Panc1 (cell line): ENCODE results near the gene SLC25A13. TPM values are rescaled to one million over a fixed set of nuclear protein-coding genes. Genes with fewer than 3 reads are reported as not detected.

Experiments
- ATAC-seq: fragments of 200-7000 bp; cut with Tn5 transposase; 2 replicates; pipeline ENCODE4 v1.9.1; 2020; ENCODE audit warnings: mild to moderate bottlenecking, moderate library complexity
- BruUV-seq: library from RNA; stranded (reverse); fragments of 400-500 nt; replicated peaks from 2 replicates; lab custom pipeline; 2021; lab: Mats Ljungman, UMichigan
- CTCF ChIA-PET: fragments of 300-600 bp; sonication (Branson Sonifier 250); formaldehyde crosslinking; loops from one replicate; lab custom pipeline; 2022; ENCODE audit warnings: antibody characterized with exemption; lab: Charles Lee
- POLR2A ChIA-PET: fragments of 300-600 bp; sonication (Branson Sonifier 250); formaldehyde crosslinking; loops from one replicate; lab custom pipeline; 2022; ENCODE audit warnings: antibody characterized with exemption; lab: Charles Lee
- DNase-seq: peaks from one replicate; pipeline ENCODE4 v3.0.0-alpha.2; 2010; ENCODE audit warnings: low read depth, low spot score
- H3K27ac ChIP-seq: 2 replicates; pipeline ENCODE4 v1.5.1; 2011; ENCODE audit warnings: mild to moderate bottlenecking, low read length, inconsistent platforms
- H3K27me3 ChIP-seq: fragments of 200-500 bp; sonication (Bioruptor generic); 2 replicates; pipeline ENCODE4 v1.6.0; 2014; ENCODE audit warnings: low read length, inconsistent platforms; ENCODE audit not compliant: control insufficient read depth, insufficient read depth
- H3K36me3 ChIP-seq: fragments of 200-500 bp; sonication (Bioruptor generic); 2 replicates; pipeline ENCODE4 v1.5.1; 2014; ENCODE audit warnings: inconsistent platforms, mild to moderate bottlenecking, low read length, moderate library complexity; ENCODE audit not compliant: control insufficient read depth, insufficient read depth
- H3K4me1 ChIP-seq: 2 replicates; pipeline ENCODE4 v1.5.1; 2011; ENCODE audit warnings: inconsistent platforms, mild to moderate bottlenecking, low read length, moderate library complexity; ENCODE audit not compliant: control insufficient read depth, insufficient read depth
- H3K4me3 ChIP-seq, 2 experiments: 2 replicates each; pipeline ENCODE4 v1.5.1; 2011 to 2012; ENCODE audit warnings: low read depth in 2 of 2, low read length in 2 of 2, mild to moderate bottlenecking in 2 of 2, inconsistent platforms in 1 of 2, moderate library complexity in 1 of 2
- H3K9me3 ChIP-seq: fragments of 200-500 bp; sonication (Bioruptor generic); 2 replicates; pipeline ENCODE4 v1.5.1; 2014; ENCODE audit warnings: low read depth, mild to moderate bottlenecking, inconsistent platforms, low read length, moderate library complexity; ENCODE audit not compliant: control insufficient read depth, insufficient read depth
- POLR2AphosphoS5 ChIP-seq: IDR thresholded peaks from 2 replicates; pipeline ENCODE4 v1.6.1; 2012; ENCODE audit warnings: mild to moderate bottlenecking, low read depth, low read length, moderate library complexity
- REST ChIP-seq, 2 experiments: IDR thresholded peaks; 2 replicates each; pipeline ENCODE4 v1.6.1; 2011 to 2012; ENCODE audit warnings: low read depth in 2 of 2, control low read depth in 1 of 2, low read length in 1 of 2, mild to moderate bottlenecking in 1 of 2, moderate library complexity in 1 of 2; ENCODE audit not compliant: insufficient read depth in 1 of 2
- SIN3A ChIP-seq: IDR thresholded peaks from 2 replicates; pipeline ENCODE4 v1.6.1; 2012; ENCODE audit warnings: low read depth, mild to moderate bottlenecking, low read length, moderate library complexity, borderline replicate concordance; ENCODE audit not compliant: insufficient read depth
- TCF7L2 ChIP-seq: IDR thresholded peaks from 2 replicates; pipeline ENCODE4 v1.6.1; 2011; ENCODE audit warnings: mild to moderate bottlenecking, low read depth, low read length, inconsistent platforms
- in situ Hi-C: cut with HindIII; loops from 2 replicates; pipeline ENCODE4 v1.10.0; 2016; ENCODE audit warnings: low sequenced_read_pairs, low pct_unique_long_range_greater_than_20kb
- intact Hi-C: fragments of 100-400 bp; cut with micrococcal nuclease; formaldehyde crosslinking; loops from one replicate; pipeline ENCODE4 v1.10.0; 2022; ENCODE audit not compliant: unreplicated experiment
- total RNA-seq: library from RNA; stranded (reverse); gene quantifications from one replicate; pipeline ENCODE4 v1.2.1, GENCODE V29; 2021; ENCODE audit not compliant: unreplicated experiment
- TF ChIP-seq, protein P1 (sequence below): fragments of 450-650 bp; IDR thresholded peaks from 2 replicates; pipeline ENCODE4 v1.5.1; 2017; ENCODE audit warnings: mild to moderate bottlenecking

SLC25A13 gene
- total RNA-seq, 1 experiment from 2014 or later = 69.4 TPM

DNA sequence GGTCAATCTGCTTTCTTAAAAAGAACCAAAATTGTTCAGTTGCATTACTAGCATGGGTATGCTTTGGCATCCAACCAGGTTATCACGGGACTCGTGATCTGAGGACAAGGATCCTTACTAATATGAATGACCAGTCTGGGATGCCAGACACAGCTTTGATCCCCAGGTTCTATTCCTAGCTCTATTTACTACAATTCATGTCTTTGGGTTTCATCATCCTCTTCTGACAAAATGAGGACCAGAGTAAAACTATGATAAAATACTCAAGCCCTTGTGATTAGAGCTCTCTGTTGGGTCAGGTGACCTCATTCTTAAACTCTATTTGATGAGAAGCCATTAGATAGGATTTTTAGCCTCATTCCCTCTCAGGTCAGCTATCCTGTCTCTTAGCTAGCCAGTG, 119.8 kb downstream of the SLC25A13 start:
- no peaks in the 10 kb centered on the region; the same call in 1 of the 2 replicates for H3K4me1 ChIP-seq
- H3K27me3 ChIP-seq = no peaks in the 10 kb centered on the region
- no peak for TF ChIP-seq TCF7L2
- TF ChIP-seq REST (IDR thresholded peaks at IDR 0.05; ENCODE audit: insufficient read depth in 1 of 2, low read depth in 2 of 2, low read length in 1 of 2) = no peak
- TF ChIP-seq SIN3A = no peak
- TF ChIP-seq, protein P1, sequence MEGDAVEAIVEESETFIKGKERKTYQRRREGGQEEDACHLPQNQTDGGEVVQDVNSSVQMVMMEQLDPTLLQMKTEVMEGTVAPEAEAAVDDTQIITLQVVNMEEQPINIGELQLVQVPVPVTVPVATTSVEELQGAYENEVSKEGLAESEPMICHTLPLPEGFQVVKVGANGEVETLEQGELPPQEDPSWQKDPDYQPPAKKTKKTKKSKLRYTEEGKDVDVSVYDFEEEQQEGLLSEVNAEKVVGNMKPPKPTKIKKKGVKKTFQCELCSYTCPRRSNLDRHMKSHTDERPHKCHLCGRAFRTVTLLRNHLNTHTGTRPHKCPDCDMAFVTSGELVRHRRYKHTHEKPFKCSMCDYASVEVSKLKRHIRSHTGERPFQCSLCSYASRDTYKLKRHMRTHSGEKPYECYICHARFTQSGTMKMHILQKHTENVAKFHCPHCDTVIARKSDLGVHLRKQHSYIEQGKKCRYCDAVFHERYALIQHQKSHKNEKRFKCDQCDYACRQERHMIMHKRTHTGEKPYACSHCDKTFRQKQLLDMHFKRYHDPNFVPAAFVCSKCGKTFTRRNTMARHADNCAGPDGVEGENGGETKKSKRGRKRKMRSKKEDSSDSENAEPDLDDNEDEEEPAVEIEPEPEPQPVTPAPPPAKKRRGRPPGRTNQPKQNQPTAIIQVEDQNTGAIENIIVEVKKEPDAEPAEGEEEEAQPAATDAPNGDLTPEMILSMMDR = no peak
- no peak for TF ChIP-seq POLR2AphosphoS5
- POLR2A ChIA-PET = no interaction called here
- intact Hi-C loops (no loop called here), in situ Hi-C loops (no loop called here)
- no peak overlapping the region for H3K27ac ChIP-seq
- no peaks in the 10 kb centered on the region for H3K9me3 ChIP-seq
- CTCF ChIA-PET = no interaction called here
- no peak for DNase-seq
- H3K36me3 ChIP-seq = no peaks in the 10 kb centered on the region; the same call in 1 of the 2 replicates
- H3K4me3 ChIP-seq = no peak overlapping the region
- no peak for ATAC-seq
- no TSS peak for BruUV-seq

- no peaks in the 10 kb centered on the region; the same call in 1 of the 2 replicates for H3K4me1 ChIP-seq
- CTCF ChIA-PET = no interaction called here
- H3K4me3 ChIP-seq = no peak overlapping the region
- no TSS peak for BruUV-seq
- TF ChIP-seq, protein P1 = no peak
- TF ChIP-seq SIN3A (no peak), POLR2AphosphoS5 (no peak), REST (IDR thresholded peaks at IDR 0.05; ENCODE audit: insufficient read depth in 1 of 2, low read depth in 2 of 2, low read length in 1 of 2) (no peak), TCF7L2 (no peak)
- intact Hi-C loops = no loop called here
- H3K9me3 ChIP-seq = no peaks in the 10 kb centered on the region
- no peaks in the 10 kb centered on the region; the same call in 1 of the 2 replicates for H3K36me3 ChIP-seq
- POLR2A ChIA-PET = no interaction called here
- no peaks in the 10 kb centered on the region for H3K27me3 ChIP-seq
- DNase-seq (no peak), ATAC-seq (no peak)
- in situ Hi-C loops = no loop called here
- H3K27ac ChIP-seq = no peak overlapping the region
Observed at GRCh38 chr7:96200740-96201139, 121.2 kb downstream of the SLC25A13 start.
